OCI-LY3 (cell line): Measurements from ENCODE around the gene RAB7A.

Experiments used
- CTCF ChIP-seq: fragments of 200-600, 300-600 bp; sonication (generic); IDR thresholded peaks from 2 replicates; pipeline ENCODE4 v1.5.1; 2014; ENCODE audit warnings: antibody characterized with exemption, low read length, low read depth
- EZH2phosphoT487 ChIP-seq: fragments of 200-600 bp; shearing (Covaris generic); IDR thresholded peaks from 2 replicates; pipeline ENCODE4 v1.6.1; 2018; ENCODE audit warnings: antibody characterized with exemption, mixed run types, low read depth

GRCh38 chr3:128784232-128784631 lies 58.2 kb downstream of the RAB7A start:
- TF ChIP-seq CTCF, result peak; percentile 63
- TF ChIP-seq EZH2phosphoT487, result no peak
